Measurements from ENCODE around the gene KLHL22.

The KLHL22 gene

DNA sequence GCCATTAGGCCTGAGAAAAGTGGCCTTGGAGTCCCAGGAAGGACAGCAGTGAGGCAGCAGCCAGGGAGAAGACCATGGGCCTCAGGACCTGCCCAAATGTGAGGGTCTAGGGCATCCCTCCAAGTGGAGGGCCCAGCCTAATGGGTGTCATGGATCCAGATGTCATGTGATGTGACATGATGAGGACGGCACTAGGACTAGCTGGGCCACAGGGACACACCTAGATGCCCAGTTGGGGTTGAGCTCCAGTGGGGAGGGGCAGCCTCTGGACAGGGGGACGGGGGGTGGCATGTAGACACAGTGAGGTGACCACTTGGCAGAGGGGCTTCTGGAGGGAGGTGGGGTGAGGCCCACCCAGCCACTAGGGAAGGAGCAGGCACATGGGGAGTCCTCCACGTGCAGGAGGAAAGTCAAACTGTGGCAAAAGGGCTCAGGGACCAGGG is 63.3 kb downstream of the KLHL22 start:
- no peak for DNase-seq (ENCODE audit: low spot score)

DNA sequence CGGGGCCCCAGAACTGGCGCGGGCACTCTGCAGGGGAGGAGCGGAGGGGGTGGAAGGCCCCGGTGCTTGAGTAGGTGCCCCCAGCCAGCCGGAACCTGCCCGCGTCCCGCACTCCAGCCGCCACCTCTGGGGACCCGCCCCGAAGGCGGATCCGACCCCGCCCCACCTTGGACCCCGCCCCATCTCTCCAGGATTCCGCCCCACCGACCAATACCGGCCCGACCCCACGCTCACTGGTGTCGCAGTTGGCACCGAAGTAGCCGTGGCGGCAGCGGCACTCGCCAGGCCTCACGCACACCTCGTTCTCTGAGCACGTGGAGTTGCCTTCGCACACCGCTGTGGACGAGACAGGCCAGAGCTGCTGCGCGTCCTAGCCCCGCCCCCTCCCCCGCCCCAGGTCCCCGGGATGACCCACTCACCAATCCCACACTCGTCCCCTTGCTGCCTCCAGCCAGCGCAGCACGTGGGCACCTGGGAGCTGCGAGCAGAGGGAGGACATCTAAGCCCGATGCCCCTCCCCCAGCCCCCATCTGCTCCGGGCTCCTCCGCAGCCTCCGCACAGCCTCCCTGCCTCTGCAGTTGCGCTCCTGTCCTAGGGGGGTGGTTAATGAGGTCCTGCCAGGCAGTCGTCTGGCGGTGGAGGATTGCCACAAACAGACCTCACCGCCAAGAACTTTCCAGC is 63.9 kb downstream of the KLHL22 start:
- DNase-seq (ENCODE audit: low spot score): no peak

- no peak for DNase-seq (ENCODE audit: low spot score)
Measured at GRCh38 chr22:20430720-20431510, 64.7 kb downstream of the KLHL22 start.

DNA sequence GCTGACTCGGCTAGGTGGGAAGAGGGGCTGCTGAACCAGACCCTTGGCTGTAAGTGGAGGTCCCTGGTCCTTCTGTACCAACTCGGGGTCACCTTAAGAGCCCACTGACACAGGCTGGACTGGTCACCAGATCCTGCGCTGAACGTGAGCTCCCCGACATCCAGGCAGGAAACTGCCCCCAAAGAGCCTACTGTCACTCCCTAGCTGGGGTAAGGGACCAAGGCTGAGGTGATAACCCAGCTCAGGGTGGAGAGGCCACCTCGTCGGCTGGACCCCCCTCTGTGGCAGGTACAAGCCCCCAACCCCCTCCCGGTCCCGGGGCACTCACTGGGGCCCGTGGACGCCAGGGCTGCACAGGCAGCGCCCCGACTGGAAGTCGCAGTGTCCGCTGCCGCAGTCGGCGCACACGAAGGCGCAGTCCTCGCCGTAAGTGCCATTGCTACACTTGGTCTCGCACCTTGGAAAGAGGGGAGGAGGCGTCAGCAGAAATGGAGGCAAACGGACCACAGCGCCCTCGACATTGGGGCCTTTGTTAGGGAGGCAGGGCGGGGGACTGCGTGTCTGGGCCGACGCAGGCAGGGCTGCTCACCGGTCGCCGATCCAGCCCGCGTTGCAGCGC is 65.4 kb downstream of the KLHL22 start:
- DNase-seq (ENCODE audit: low spot score): no peak

DNA sequence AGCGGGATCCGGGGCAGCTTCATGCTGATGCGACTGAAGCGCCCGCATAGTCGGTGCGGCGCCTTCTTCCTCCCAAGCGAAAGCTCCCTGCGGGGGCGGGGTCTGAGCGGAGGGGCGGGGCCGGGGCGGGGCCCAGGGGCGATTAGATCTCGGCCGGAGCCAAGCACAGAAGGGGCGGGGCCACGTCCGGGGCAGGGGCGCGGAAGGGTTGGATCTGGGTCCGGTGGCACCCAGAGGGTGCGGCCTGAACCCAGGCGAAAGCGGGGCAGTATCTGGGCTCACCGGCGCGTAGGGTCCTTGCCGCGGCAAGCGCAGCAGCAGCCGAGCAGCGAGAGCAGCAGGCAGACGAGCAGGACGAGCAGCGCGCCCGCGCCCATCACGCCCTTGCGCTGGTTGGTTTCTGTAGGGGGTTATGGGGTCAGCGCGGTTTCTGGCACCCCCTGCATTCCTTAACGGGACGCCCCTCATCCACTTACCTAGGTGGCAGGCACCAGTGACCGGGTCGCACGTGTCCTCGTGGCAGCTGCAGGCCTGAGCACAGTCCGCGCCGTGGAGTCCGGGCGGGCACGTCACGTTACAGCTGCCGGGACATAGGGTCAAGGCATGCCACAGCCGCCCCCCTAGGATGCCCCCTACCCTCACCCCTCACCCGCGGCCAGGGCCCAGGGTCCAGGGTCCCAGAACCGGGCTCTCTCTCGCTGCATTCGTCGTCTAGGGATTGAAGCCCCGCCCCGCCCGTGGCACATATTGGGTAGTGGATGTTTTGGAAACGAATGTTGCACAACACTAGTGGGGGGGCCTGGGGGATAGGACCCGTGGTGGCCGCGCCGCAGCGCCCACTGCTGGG is 66.1 kb downstream of the KLHL22 start:
- DNase-seq (ENCODE audit: low spot score): no peak

DNA sequence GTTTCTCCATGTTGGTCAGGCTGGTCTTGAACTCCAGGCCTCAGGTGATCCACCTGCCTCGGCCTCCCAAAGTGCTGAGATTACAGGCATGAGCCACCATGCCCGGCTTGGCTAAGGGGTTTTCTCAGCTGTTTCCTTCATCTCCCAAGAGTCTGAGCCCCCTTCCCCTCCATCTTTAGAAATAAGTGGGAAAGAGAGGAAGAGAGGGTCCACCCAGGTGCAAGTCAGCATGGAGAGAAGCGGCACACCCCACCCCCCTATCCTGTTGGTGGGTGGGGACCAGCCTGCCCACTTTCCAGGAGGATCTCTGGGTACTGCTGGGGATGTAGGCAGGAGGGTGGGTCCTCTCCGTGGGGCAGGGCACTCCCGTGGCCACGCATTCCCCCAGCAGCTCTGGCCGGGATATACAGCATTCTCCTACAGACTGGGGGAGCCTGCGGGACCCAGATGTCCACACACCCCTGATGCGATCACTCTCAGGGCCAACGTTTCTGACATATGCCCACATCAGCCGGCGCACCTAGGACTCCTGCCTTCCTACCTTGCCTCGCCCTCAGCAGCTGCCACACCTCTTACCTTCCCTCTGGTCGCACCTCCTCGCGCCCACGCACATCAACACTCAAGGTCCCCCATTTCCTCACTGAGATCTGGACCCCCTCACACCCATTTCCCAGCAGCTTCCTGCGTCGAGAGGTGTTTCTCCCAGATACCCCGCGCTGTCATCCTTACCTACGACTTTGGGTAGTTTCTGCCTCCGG is 66.9 kb downstream of the KLHL22 start:
- DNase-seq (ENCODE audit: low spot score): no peak

- no peak for DNase-seq (ENCODE audit: low spot score)
Measured at GRCh38 chr22:20427945-20428417, 67.6 kb downstream of the KLHL22 start.

GRCh38 chr22:20427104-20427944 is 68.3 kb downstream of the KLHL22 start:
- DNase-seq (ENCODE audit: low spot score): no peak

DNA sequence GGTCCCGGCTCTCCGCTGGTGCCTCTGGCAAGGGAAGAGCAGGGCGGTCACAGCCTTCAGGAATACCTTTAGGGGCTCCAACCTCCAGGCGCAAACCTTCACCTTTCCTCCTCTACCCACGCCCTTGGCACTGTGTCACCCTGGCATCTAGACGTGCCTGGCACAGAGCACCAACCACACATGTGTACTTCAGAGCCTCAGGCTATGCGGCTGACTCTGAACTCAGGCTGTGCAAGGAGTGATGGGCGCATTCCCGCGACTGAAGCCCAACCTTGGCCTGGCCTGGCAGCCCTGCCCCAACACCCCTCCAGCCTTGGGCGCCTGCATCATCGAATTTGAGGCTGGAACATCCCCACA is 69.4 kb downstream of the KLHL22 start:
- DNase-seq (ENCODE audit: low spot score): no peak

DNA sequence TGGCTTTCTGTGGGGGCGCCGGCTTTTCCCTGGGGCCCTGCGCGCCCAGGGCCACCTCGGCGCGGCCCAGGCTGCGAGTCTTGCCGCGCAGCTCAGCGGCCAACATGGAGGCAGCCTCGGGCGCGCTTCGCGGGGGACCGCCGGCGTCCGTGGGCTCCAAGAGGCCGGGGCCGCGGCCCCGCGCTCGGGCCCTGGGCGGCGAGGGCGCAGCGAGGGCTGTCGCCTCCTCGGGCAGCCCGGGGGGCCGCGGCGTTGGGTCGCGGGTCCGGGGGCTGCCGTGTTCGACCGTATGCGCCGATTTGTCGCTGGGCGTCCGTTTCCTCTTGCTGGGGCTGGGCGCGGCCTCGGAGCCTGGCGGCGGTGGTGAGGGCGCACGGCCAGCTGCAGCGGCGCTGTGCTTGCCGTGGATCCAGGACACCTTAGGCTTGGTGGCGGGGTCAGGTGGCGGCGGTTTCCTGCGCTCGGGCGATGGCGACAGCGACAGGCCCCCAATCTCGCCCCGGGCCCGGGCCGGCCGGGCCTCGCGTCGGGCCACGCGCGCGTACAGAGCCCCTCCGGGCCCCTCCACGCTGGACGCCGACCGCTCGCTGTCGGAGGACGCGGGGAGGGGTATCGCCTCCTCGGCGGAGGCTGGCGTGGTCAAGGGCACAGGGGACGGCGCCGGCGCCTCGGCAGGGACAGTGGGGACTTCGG is 69.9 kb downstream of the KLHL22 start:
- no peak for DNase-seq (ENCODE audit: low spot score)

- DNase-seq (ENCODE audit: low spot score): no peak
Measured at GRCh38 chr22:20424932-20425565, 70.5 kb downstream of the KLHL22 start.

GRCh38 chr22:20424568-20424931 is 71.0 kb downstream of the KLHL22 start:
- DNase-seq (ENCODE audit: low spot score): no peak

DNA sequence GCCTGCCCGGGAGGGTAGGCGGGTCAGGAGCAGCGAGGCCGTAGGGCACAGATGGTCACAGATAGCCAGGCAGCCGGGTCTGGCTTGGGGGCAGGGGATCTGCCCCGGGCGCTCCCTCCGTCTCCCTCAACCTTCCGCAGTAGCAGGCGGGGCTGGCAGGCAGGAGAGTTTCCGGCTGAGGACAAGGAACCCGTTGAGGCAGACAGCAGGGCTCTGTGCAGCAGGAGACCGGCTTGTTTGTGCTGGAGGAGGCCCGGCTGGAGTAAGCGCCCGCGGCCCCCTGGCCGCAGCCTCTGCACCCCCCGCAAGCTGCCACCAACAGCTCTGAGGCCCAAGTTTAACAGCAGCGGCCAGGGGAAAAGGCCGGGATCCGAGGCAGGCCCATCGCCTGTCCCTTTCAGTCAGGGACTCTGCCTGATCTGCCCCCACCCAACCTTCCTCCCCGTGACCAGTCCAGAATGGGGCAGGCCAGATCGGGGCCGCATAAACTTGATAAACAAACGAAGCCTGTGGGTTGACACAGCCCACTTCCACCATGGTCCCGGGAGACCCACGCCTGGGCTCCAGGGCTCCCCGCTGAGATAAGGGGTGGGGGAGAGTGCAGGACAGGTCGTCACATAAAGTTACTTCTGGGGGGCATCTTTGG is 71.6 kb downstream of the KLHL22 start:
- peak; percentile 48 for DNase-seq (ENCODE audit: low spot score)

- peak; percentile 90 for DNase-seq (ENCODE audit: low spot score)
Measured at GRCh38 chr22:20423008-20423905, 72.3 kb downstream of the KLHL22 start.

- DNase-seq (ENCODE audit: low spot score): no peak
Measured at GRCh38 chr22:20422271-20423007, 73.2 kb downstream of the KLHL22 start.

DNA sequence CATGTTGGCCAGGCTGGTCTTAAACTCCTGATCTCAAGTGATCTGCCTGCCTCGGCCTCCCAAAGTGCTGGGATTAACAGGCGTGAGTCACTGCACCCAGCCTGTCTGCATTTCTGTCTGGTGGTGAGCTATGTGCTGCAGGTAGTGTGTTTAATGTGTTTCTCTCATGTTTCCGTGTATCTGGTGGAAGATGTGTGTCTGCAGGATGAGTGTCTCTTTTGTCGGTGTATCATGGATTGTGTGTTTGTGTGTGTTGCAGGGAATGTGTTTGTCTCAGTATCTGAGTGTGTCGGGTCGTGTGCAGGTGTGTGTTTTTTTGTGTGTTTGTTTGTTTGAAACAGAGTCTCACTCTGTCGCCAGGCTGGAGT is 74.1 kb downstream of the KLHL22 start:
- DNase-seq (ENCODE audit: low spot score): no peak

DNA sequence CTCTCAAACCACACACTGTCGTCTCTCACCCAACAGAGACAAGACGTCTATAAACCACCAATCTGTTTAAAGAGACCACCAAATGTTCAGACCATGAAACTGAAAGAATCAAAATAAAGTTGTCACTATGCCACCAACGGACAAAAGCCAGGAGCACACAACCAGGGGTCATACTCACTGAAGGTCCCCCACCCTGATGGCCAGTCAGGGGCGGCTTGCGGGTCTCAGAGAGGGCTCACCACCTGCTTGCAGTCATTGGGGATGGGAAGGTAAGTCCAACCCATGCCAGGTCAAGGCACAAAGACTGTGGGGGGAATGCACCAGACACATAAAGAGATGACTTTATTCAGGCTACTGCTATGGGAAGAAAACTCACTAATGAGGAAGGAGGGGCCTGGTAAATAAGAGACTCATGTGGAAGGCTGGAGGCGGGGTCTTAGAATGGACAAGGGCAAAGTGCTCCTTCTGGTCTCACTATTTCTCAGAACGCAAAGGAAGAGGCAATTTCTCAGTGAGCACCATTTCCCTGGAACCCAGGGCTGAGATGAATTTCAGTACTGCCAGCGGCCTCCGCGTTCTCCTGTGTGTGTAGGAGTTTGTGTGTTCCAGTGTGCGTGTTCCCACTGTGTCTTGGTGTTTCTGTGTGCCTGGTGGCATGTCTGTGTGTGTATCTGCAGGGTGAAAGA is 75.3 kb downstream of the KLHL22 start:
- no peak for DNase-seq (ENCODE audit: low spot score)
